ACC112 (cell line): ENCODE results near the gene PTP4A2.

ENCODE experiments used
- H2AFZ ChIP-seq: fragments of 200-600 bp; sonication (generic); one replicate; pipeline ENCODE4 v1.6.0; 2017; ENCODE audit warnings: antibody characterized with exemption, low read length; ENCODE audit not compliant: unreplicated experiment
- H3K27ac ChIP-seq: fragments of 200-600 bp; sonication (generic); 2 replicates; pipeline ENCODE4 v1.5.1; 2014; ENCODE audit warnings: low read depth, mild to moderate bottlenecking, antibody characterized with exemption, low read length, moderate library complexity
- H3K27me3 ChIP-seq: fragments of 200-600 bp; sonication (generic); 2 replicates; pipeline ENCODE4 v1.6.1; 2014; ENCODE audit warnings: mild to moderate bottlenecking, antibody characterized with exemption, low read length, moderate library complexity, mixed read lengths; ENCODE audit not compliant: insufficient read depth
- H3K36me3 ChIP-seq: fragments of 200-600 bp; sonication (generic); 2 replicates; pipeline ENCODE4 v1.6.1; 2016; ENCODE audit warnings: mild to moderate bottlenecking, antibody characterized with exemption, low read length, moderate library complexity, mixed read lengths; ENCODE audit not compliant: insufficient read depth
- H3K4me1 ChIP-seq: fragments of 200-600 bp; sonication (generic); one replicate; pipeline ENCODE4 v1.6.1; 2016; ENCODE audit warnings: low read length, mixed read lengths; ENCODE audit not compliant: insufficient read depth, unreplicated experiment, control insufficient read depth
- H3K4me3 ChIP-seq: fragments of 200-600 bp; sonication (generic); 2 replicates; pipeline ENCODE4 v1.5.1; 2014; ENCODE audit warnings: mild to moderate bottlenecking, low read depth, low read length
- H3K79me2 ChIP-seq: fragments of 200-600 bp; sonication (generic); one replicate; pipeline ENCODE4 v1.6.0; 2016; ENCODE audit warnings: low read length; ENCODE audit not compliant: control insufficient read depth, unreplicated experiment, insufficient read depth

The PTP4A2 gene

GRCh38 chr1:31857863-31858262 is 80.3 kb downstream of the PTP4A2 start:
- no peaks in the 10 kb centered on the region for H3K27me3 ChIP-seq
- H2AFZ ChIP-seq = no peak overlapping the region
- H3K36me3 ChIP-seq = no peaks in the 10 kb centered on the region
- H3K79me2 ChIP-seq = no peaks in the 10 kb centered on the region
- H3K4me1 ChIP-seq = peaks cover 7% of the 10 kb centered on the region
- H3K4me3 ChIP-seq = no peak overlapping the region
- no peak overlapping the region for H3K27ac ChIP-seq
